H1 (cell line): Measurements from ENCODE around the gene RALGAPA2. TPM values are rescaled to one million over a fixed set of nuclear protein-coding genes. Genes with fewer than 3 reads are reported as not detected.

ENCODE experiments used
- CTCF ChIA-PET: fragments of 300-600 bp; sonication (Branson Sonifier 250); formaldehyde crosslinking; loops from one replicate; lab custom pipeline; 2021; ENCODE audit not compliant: partially characterized antibody; lab: Charles Lee
- POLR2A ChIA-PET: fragments of 300-600 bp; sonication (Branson Sonifier 250); formaldehyde crosslinking; loops from one replicate; lab custom pipeline; 2021; ENCODE audit warnings: inconsistent platforms; ENCODE audit not compliant: partially characterized antibody; lab: Charles Lee
- DNase-seq, 2 experiments: peaks; one replicate each; pipeline versions ENCODE4 v3.0.0 to v3.0.0-alpha.2; 2010 to 2022; ENCODE audit warnings: low spot score in 2 of 2, low read depth in 1 of 2, mixed read lengths in 1 of 2
- FAIRE-seq: peaks from 2 replicates; lab custom pipeline; 2011; peaks lifted over from hg19 to GRCh38; lab: Jason Lieb, UNC
- H2AFZ ChIP-seq: 2 replicates; pipeline ENCODE4 v1.8.1; 2012; ENCODE audit warnings: low read length, inconsistent platforms
- H2AK5ac ChIP-seq: 2 replicates; pipeline ENCODE4 v1.6.1; 2013; ENCODE audit warnings: low read depth, low read length
- H2BK120ac ChIP-seq: replicated peaks from 2 replicates; pipeline ENCODE3; 2013; ENCODE audit warnings: low read depth, low read length, inconsistent platforms
- H2BK12ac ChIP-seq: 2 replicates; pipeline ENCODE4 v1.6.1; 2013; ENCODE audit warnings: low read depth, low read length
- H2BK15ac ChIP-seq: 2 replicates; pipeline ENCODE4 v1.6.1; 2013; ENCODE audit warnings: low read length
- H2BK20ac ChIP-seq: 2 replicates; pipeline ENCODE4 v1.6.1; 2013; ENCODE audit warnings: low read length
- H2BK5ac ChIP-seq: 2 replicates; pipeline ENCODE4 v1.6.1; 2013; ENCODE audit warnings: low read depth, low read length
- H3K14ac ChIP-seq: 2 replicates; pipeline ENCODE4 v1.6.1; 2013; ENCODE audit warnings: inconsistent platforms; ENCODE audit not compliant: insufficient read length
- H3K18ac ChIP-seq: 2 replicates; pipeline ENCODE4 v1.6.1; 2013; ENCODE audit warnings: low read length; ENCODE audit errors: extremely low read depth
- H3K23ac ChIP-seq: 2 replicates; pipeline ENCODE4 v1.6.1; 2013; ENCODE audit warnings: inconsistent platforms; ENCODE audit not compliant: insufficient read length
- H3K23me2 ChIP-seq: 2 replicates; pipeline ENCODE4 v1.6.1; 2013; ENCODE audit warnings: low read depth, low read length
- H3K27ac ChIP-seq: 2 replicates; pipeline ENCODE4 v1.6.1; 2011; ENCODE audit warnings: low read depth, low read length, inconsistent platforms
- H3K27me3 ChIP-seq, 4 experiments: replicated peaks in 1 of 4; 1 replicate in 1 of 4; 2 replicates in 3 of 4; pipeline versions ENCODE4 v1.6.1 to v1.8.1; 2011 to 2013; ENCODE audit warnings: low read length in 3 of 4, mild to moderate bottlenecking in 3 of 4, inconsistent platforms in 2 of 4, mixed read lengths in 2 of 4, moderate library complexity in 1 of 4; ENCODE audit not compliant: control insufficient read depth in 3 of 4, insufficient read depth in 3 of 4; ENCODE audit errors: extremely low read depth in 1 of 4
- H3K36me3 ChIP-seq, 4 experiments: 2 replicates each; pipeline versions ENCODE4 v1.6.1 to v1.8.1; 2011 to 2013; ENCODE audit warnings: mild to moderate bottlenecking in 4 of 4, low read length in 3 of 4, moderate library complexity in 2 of 4, control low read depth in 1 of 4, inconsistent platforms in 1 of 4; ENCODE audit not compliant: insufficient read depth in 4 of 4, control insufficient read depth in 2 of 4
- H3K4ac ChIP-seq: replicated peaks from 2 replicates; pipeline ENCODE3; 2013; ENCODE audit warnings: low read length, low read depth, mixed read lengths, inconsistent platforms; ENCODE audit not compliant: insufficient read length
- H3K4me1 ChIP-seq, 4 experiments: replicated peaks in 1 of 4; 1 replicate in 1 of 4; 2 replicates in 3 of 4; pipeline versions ENCODE4 v1.6.1 to v1.8.1; 2011 to 2013; ENCODE audit warnings: low read length in 3 of 4, inconsistent platforms in 2 of 4, mixed read lengths in 1 of 4; ENCODE audit not compliant: insufficient read depth in 4 of 4, control insufficient read depth in 3 of 4
- H3K4me2 ChIP-seq, 2 experiments: 2 replicates each; pipeline versions ENCODE4 v1.6.1 to v1.8.1; 2011 to 2013; ENCODE audit warnings: low read depth in 2 of 2, low read length in 2 of 2, control low read depth in 1 of 2, inconsistent platforms in 1 of 2, mild to moderate bottlenecking in 1 of 2; ENCODE audit not compliant: insufficient read depth in 1 of 2
- H3K4me3 ChIP-seq, 4 experiments: fragments of 200-600, 300-600 bp in 1 of 4; sonication (generic), shearing (Covaris generic), sonication (Bioruptor Twin) in 1 of 4; 2 replicates each; pipeline versions ENCODE4 v1.5.1 to v1.8.1; 2011 to 2016; ENCODE audit warnings: low read length in 4 of 4, low read depth in 3 of 4, control low read depth in 2 of 4, inconsistent platforms in 2 of 4, mild to moderate bottlenecking in 2 of 4, mixed read lengths in 1 of 4, moderate library complexity in 1 of 4; ENCODE audit not compliant: insufficient read depth in 2 of 4; ENCODE audit errors: extremely low read depth in 1 of 4
- H3K56ac ChIP-seq: replicated peaks from 2 replicates; pipeline ENCODE3; 2013; ENCODE audit warnings: low read depth, mild to moderate bottlenecking, mixed read lengths, low read length, inconsistent platforms; ENCODE audit not compliant: insufficient read length
- H3K79me1 ChIP-seq: 2 replicates; pipeline ENCODE4 v1.6.1; 2013; ENCODE audit warnings: low read depth, low read length, control low read depth
- H3K79me2 ChIP-seq, 2 experiments: 2 replicates each; pipeline versions ENCODE4 v1.6.1 to v1.8.1; 2012 to 2013; ENCODE audit warnings: low read length in 2 of 2, mild to moderate bottlenecking in 2 of 2, inconsistent platforms in 1 of 2; ENCODE audit not compliant: insufficient read depth in 2 of 2, control insufficient read depth in 1 of 2
- H3K9ac ChIP-seq, 4 experiments: replicated peaks in 1 of 4; 1 replicate in 1 of 4; 2 replicates in 3 of 4; pipeline versions ENCODE4 v1.6.1 to v1.8.1; 2011 to 2013; ENCODE audit warnings: low read depth in 3 of 4, low read length in 3 of 4, control low read depth in 2 of 4, mild to moderate bottlenecking in 2 of 4, moderate library complexity in 2 of 4, inconsistent platforms in 1 of 4; ENCODE audit errors: extremely low read depth in 1 of 4
- H3K9me3 ChIP-seq, 2 experiments: 2 replicates each; pipeline versions ENCODE4 v1.6.1 to v1.8.1; 2012 to 2013; ENCODE audit warnings: mild to moderate bottlenecking in 2 of 2, moderate library complexity in 2 of 2, control low read depth in 1 of 2, inconsistent platforms in 1 of 2, low read depth in 1 of 2, low read length in 1 of 2, mixed read lengths in 1 of 2; ENCODE audit not compliant: insufficient read depth in 2 of 2
- H4K20me1 ChIP-seq, 2 experiments: replicated peaks in 1 of 2; 2 replicates each; pipeline versions ENCODE3 to v1.8.1; 2011 to 2013; ENCODE audit warnings: inconsistent platforms in 2 of 2, low read length in 2 of 2, mild to moderate bottlenecking in 1 of 2; ENCODE audit not compliant: insufficient read depth in 2 of 2, control insufficient read depth in 1 of 2
- H4K5ac ChIP-seq: 2 replicates; pipeline ENCODE4 v1.6.1; 2013; ENCODE audit warnings: low read length, low read depth, mixed read lengths, inconsistent platforms; ENCODE audit not compliant: insufficient read length
- H4K8ac ChIP-seq: 2 replicates; pipeline ENCODE4 v1.8.0; 2013; ENCODE audit warnings: mild to moderate bottlenecking, moderate library complexity, low read length, inconsistent platforms; ENCODE audit not compliant: insufficient read depth; ENCODE audit errors: extremely low read depth
- H4K91ac ChIP-seq: replicated peaks from 2 replicates; pipeline ENCODE3; 2013; ENCODE audit warnings: low read length, mixed read lengths, inconsistent platforms; ENCODE audit not compliant: insufficient read length
- CREB1 ChIP-seq: IDR thresholded peaks from 2 replicates; pipeline ENCODE4 v1.6.1; 2012; ENCODE audit warnings: inconsistent platforms
- CTBP2 ChIP-seq: IDR thresholded peaks from 2 replicates; pipeline ENCODE4 v1.7.0; 2011; ENCODE audit warnings: borderline replicate concordance, mild to moderate bottlenecking, moderate library complexity, mixed read lengths, low read length; ENCODE audit not compliant: insufficient read depth, insufficient read length
- FOSL1 ChIP-seq: IDR thresholded peaks from 2 replicates; pipeline ENCODE4 v1.6.1; 2011; ENCODE audit warnings: mild to moderate bottlenecking, low read depth, low read length, moderate library complexity; ENCODE audit not compliant: insufficient read depth
- WGBS, 2 experiments: shearing (Covaris generic) in 1 of 2; methylation state at CpG; one replicate each; pipeline versions ENCODE4 v1.1.6 to v1.1.7; 2013 to 2015; ENCODE audit warnings: low lambda C conversion rate in 2 of 2, mixed read lengths in 2 of 2, inconsistent platforms in 1 of 2, low coverage in 1 of 2, missing lambda C conversion rate in 1 of 2; ENCODE audit not compliant: insufficient replicate concordance in 2 of 2, insufficient coverage in 1 of 2, insufficient read length in 1 of 2; ENCODE audit errors: extremely low coverage in 1 of 2, missing lambda C conversion rate in 1 of 2; 5-methylcytosine and 5-hydroxymethylcytosine counted together
- polyA plus RNA-seq, 7 experiments: library from polyadenylated mRNA; depleted of rRNA in 3 of 7; stranded (reverse) in 5 of 7; unstranded in 2 of 7; fragments of >200 nt in 5 of 7; fragments of 200-250 nt in 2 of 7; gene quantifications; 1 replicate in 5 of 7; 2 replicates in 1 of 7; 4 replicates in 1 of 7; pipeline versions ENCODE4 v1.2.1 to v1.2.3, GENCODE V29; 2011 to 2013; ENCODE audit warnings: missing spikeins in 2 of 7, mixed read lengths in 2 of 7
- total RNA-seq: library from RNA; stranded (reverse); fragmentation: NEBNext Ultra II Directional; extraction: Animal tissue kit (Norgen Biotek cat#: 25700); gene quantifications from 2 replicates; pipeline ENCODE4 v1.2.1, GENCODE V29; 2021

The RALGAPA2 gene
- total and polyA plus RNA-seq, 2 of the 8 experiments (the other 6 are each of a cell fraction or from before 2014, with no cell fraction given), result 5.1 to 25.5 TPM

DNA sequence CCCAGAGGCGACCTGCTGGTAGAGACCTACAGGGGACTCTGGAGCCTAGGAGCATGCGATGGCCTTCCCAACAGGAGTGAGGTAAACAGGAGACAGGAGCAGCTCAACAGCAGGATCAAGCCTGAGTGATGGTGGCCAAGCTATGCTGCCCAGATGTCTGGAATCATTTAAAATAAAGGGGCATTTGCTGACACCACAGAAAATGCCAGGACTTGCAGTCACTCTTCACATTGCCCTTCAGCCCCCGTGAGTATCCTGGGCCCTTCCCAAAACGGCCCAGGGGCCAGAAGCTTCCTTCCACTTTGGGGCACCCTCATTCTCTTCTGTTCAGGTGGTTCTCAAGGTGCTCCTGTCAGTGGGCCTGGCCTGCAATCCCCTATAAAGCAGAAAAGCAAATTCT, 321.3 kb downstream of the RALGAPA2 start:
- H3K27ac ChIP-seq, result no peak overlapping the region
- H2AK5ac ChIP-seq, result no peak overlapping the region
- H4K91ac ChIP-seq, result no peak overlapping the region
- peaks cover 0 to 2% of the 10 kb centered on the region in 2 experiments for H4K20me1 ChIP-seq
- H4K5ac ChIP-seq, result no peak overlapping the region
- FAIRE-seq, result no peak
- H3K4me2 ChIP-seq, result no peak overlapping the region
- H3K18ac ChIP-seq, result no peak overlapping the region
- no peak overlapping the region for H2BK12ac ChIP-seq
- H3K23ac ChIP-seq, result no peak overlapping the region
- no peak overlapping the region for H2BK20ac ChIP-seq
- H2BK120ac ChIP-seq, result no peak overlapping the region
- no peaks in the 10 kb centered on the region for H3K9me3 ChIP-seq
- H3K27me3 ChIP-seq, result no peaks in the 10 kb centered on the region
- H3K79me2 ChIP-seq, result no peaks in the 10 kb centered on the region
- TF ChIP-seq FOSL1, result no peak
- TF ChIP-seq CTBP2, result no peak
- TF ChIP-seq CREB1, result no peak
- TF ChIP-seq, all 59 proteins: peak for 0
- H3K4ac ChIP-seq, result no peak overlapping the region
- no peaks in the 10 kb centered on the region for H3K36me3 ChIP-seq
- WGBS, 2 experiments, result 90% methylated on average over 4 of the region's 4 CpGs; no CpG with 5 or more reads in 1 of the 2 experiments
- peaks cover 0 to 11% (median 8%) of the 10 kb centered on the region in 4 experiments; a peak in 6 of 7 replicates for H3K4me1 ChIP-seq
- peak overlapping the region; percentile 81; the same call in 1 of the 2 replicates for H2BK15ac ChIP-seq
- no peak overlapping the region for H3K56ac ChIP-seq
- H2BK5ac ChIP-seq, result no peak overlapping the region
- no peak overlapping the region for H3K14ac ChIP-seq
- DNase-seq, result no peak
- H3K4me3 ChIP-seq, result no peak overlapping the region
- no peaks in the 10 kb centered on the region for H3K79me1 ChIP-seq
- CTCF ChIA-PET, result interaction anchor here (0.6 to 2.7 kb wide), 5 partner anchors 9 to 578 kb away, joined by 3 to 17 read pairs (median 3); no protein-coding TSS in a partner anchor
- POLR2A ChIA-PET, result interaction anchor here (1.0 kb wide), 1 partner anchor 11 kb away, joined by 3 read pairs; no protein-coding TSS in a partner anchor
- H2AFZ ChIP-seq, result no peak overlapping the region
- H3K9ac ChIP-seq, result no peak overlapping the region
- no peaks in the 10 kb centered on the region for H3K23me2 ChIP-seq
- no peak overlapping the region for H4K8ac ChIP-seq
